Measurements from ENCODE around the gene ZNF292. TPM values are rescaled to one million over a fixed set of nuclear protein-coding genes. Genes with fewer than 3 reads are reported as not detected.

ZNF292 gene
- total and polyA plus RNA-seq, 4 donors, result 4.6 to 116 (median 16.5) TPM

DNA sequence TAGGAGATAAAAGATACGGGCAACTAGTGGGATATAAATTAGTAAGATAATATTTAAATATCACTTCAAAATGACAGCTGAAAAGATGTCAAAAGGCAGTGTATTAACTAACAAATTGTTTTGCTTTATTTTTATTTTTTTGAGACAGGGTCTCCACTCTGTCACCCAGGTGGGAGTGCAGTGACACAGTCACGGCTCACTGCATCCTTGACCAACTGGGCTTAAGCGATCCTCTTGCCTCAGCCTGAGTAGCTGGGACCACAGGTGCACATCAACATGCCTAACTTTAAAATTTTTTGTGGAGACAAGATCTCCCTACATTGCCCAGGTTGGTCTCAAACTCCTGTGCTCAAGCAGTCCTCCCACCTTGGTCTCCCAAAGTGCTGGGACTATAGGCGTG lies 5.9 kb downstream of the ZNF292 start:
- DNase-seq (no peak), ATAC-seq (ENCODE audit: insufficient read depth, low FRiP score) (no peak)
- TF ChIP-seq, protein P1, sequence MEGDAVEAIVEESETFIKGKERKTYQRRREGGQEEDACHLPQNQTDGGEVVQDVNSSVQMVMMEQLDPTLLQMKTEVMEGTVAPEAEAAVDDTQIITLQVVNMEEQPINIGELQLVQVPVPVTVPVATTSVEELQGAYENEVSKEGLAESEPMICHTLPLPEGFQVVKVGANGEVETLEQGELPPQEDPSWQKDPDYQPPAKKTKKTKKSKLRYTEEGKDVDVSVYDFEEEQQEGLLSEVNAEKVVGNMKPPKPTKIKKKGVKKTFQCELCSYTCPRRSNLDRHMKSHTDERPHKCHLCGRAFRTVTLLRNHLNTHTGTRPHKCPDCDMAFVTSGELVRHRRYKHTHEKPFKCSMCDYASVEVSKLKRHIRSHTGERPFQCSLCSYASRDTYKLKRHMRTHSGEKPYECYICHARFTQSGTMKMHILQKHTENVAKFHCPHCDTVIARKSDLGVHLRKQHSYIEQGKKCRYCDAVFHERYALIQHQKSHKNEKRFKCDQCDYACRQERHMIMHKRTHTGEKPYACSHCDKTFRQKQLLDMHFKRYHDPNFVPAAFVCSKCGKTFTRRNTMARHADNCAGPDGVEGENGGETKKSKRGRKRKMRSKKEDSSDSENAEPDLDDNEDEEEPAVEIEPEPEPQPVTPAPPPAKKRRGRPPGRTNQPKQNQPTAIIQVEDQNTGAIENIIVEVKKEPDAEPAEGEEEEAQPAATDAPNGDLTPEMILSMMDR (IDR thresholded peaks at IDR 0.05; ENCODE audit: control extremely low read depth, extremely low read depth), result no peak
- H3K4me1 ChIP-seq (ENCODE audit: control insufficient read depth in 5 of 5, insufficient read depth in 5 of 5, low read length in 5 of 5), result peaks cover 0 to 31% (median 11%) of the 10 kb centered on the region in 5 donors
- H3K27ac ChIP-seq (ENCODE audit: low read depth in 1 of 2, low read length in 1 of 2), result no peak overlapping the region
- no peaks in the 10 kb centered on the region for H3K27me3 ChIP-seq (ENCODE audit: control insufficient read depth in 3 of 3, insufficient read depth in 3 of 3, low read length in 2 of 3)
- 88 to 92% methylated on average over 4 of the region's 4 CpGs for WGBS, 2 donors
- H3K9me3 ChIP-seq (ENCODE audit: control insufficient read depth in 4 of 4, insufficient read depth in 3 of 4, low read length in 3 of 4), result no peaks in the 10 kb centered on the region
- H3K4me3 ChIP-seq, result no peak overlapping the region
- no peak overlapping the region for H3K9ac ChIP-seq (ENCODE audit: insufficient read depth in 1 of 2, low read length in 2 of 2)
- H3K36me3 ChIP-seq (ENCODE audit: control insufficient read depth in 4 of 4, insufficient read depth in 4 of 4, low read length in 4 of 4), result no peaks in the 10 kb centered on the region

GRCh38 chr6:87164004-87164403 lies 8.6 kb downstream of the ZNF292 start:
- DNase-seq (peak in 1 of 3 donors; percentile 28), ATAC-seq (ENCODE audit: insufficient read depth, low FRiP score) (no peak)
- Histone ChIP-seq H3K4me1 (ENCODE audit: control insufficient read depth in 5 of 5, insufficient read depth in 5 of 5, low read length in 5 of 5) (peaks cover 0 to 17% (median 11%) of the 10 kb centered on the region in 5 donors), H3K9me3 (ENCODE audit: control insufficient read depth in 4 of 4, insufficient read depth in 3 of 4, low read length in 3 of 4) (no peaks in the 10 kb centered on the region), H3K4me3 (no peak overlapping the region), H3K27ac (ENCODE audit: low read depth in 1 of 2, low read length in 1 of 2) (peak overlapping the region in 1 of 2 donors; percentile 2), H3K27me3 (ENCODE audit: control insufficient read depth in 3 of 3, insufficient read depth in 3 of 3, low read length in 2 of 3) (no peaks in the 10 kb centered on the region), H3K9ac (ENCODE audit: insufficient read depth in 1 of 2, low read length in 2 of 2) (no peak overlapping the region), H3K36me3 (ENCODE audit: control insufficient read depth in 4 of 4, insufficient read depth in 4 of 4, low read length in 4 of 4) (no peaks in the 10 kb centered on the region)
- 94 to 97% methylated on average over 4 of the region's 4 CpGs for WGBS, 2 donors
- TF ChIP-seq, protein P1 (IDR thresholded peaks at IDR 0.05; ENCODE audit: control extremely low read depth, extremely low read depth), result no peak

DNA sequence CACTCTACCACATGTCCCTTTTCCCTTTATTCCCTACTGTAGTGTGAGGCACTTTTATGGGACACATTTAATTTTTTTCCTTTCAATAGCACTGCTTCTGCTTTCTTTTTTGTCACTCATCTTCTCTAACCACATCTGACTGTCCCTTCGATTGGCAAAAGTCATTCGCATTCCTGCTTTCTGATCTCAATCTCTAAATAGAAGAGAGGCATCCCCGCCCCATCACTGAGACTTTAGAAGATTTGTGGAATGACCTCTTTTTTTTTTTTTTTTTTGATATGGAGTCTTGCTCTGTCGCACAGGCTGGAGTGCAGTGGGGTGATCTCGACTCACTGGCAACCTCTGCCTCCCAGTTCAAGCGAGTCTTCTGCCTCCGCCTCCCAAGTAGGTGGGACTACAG lies 9.1 kb downstream of the ZNF292 start:
- ATAC-seq (ENCODE audit: insufficient read depth, low FRiP score) (no peak), DNase-seq (no peak)
- Histone ChIP-seq H3K27ac (ENCODE audit: low read depth in 1 of 2, low read length in 1 of 2) (peak overlapping the region in 1 of 2 donors; percentile 2), H3K9me3 (ENCODE audit: control insufficient read depth in 4 of 4, insufficient read depth in 3 of 4, low read length in 3 of 4) (no peaks in the 10 kb centered on the region), H3K4me3 (no peak overlapping the region), H3K36me3 (ENCODE audit: control insufficient read depth in 4 of 4, insufficient read depth in 4 of 4, low read length in 4 of 4) (no peaks in the 10 kb centered on the region), H3K9ac (ENCODE audit: insufficient read depth in 1 of 2, low read length in 2 of 2) (no peak overlapping the region), H3K4me1 (ENCODE audit: control insufficient read depth in 5 of 5, insufficient read depth in 5 of 5, low read length in 5 of 5) (peaks cover 0 to 17% (median 11%) of the 10 kb centered on the region in 5 donors), H3K27me3 (ENCODE audit: control insufficient read depth in 3 of 3, insufficient read depth in 3 of 3, low read length in 2 of 3) (no peaks in the 10 kb centered on the region)
- 88 to 93% methylated on average over 7 of the region's 7 CpGs for WGBS, 2 donors
- TF ChIP-seq, protein P1 (IDR thresholded peaks at IDR 0.05; ENCODE audit: control extremely low read depth, extremely low read depth), result no peak

DNA sequence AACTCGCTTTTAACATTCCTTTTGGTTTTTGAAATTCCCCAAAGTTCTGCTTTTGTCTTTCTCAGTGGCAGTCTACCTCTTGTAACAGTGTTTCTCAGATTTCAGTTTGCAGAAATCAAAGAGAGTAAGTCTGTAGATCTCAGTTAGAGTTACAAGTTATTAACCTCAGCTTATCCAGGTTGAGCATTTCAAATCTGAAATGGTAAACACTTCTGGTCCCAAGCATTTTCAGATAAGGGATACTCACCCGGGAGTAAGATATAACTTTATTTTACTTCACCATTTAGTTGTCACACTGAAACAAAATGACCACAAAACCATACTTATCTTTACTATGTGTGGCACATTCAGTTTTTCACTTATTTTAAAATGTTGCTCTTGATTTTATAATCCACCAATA lies 9.8 kb downstream of the ZNF292 start:
- TF ChIP-seq, protein P1 (IDR thresholded peaks at IDR 0.05; ENCODE audit: control extremely low read depth, extremely low read depth), result no peak
- ATAC-seq (ENCODE audit: insufficient read depth, low FRiP score) (no peak), DNase-seq (peak in 1 of 3 donors; percentile 40)
- no peaks in the 10 kb centered on the region for H3K27me3 ChIP-seq (ENCODE audit: control insufficient read depth in 3 of 3, insufficient read depth in 3 of 3, low read length in 2 of 3)
- 54 to 74% methylated on average over 2 of the region's 2 CpGs for WGBS, 2 donors
- H3K27ac ChIP-seq (ENCODE audit: low read depth in 1 of 2, low read length in 1 of 2), result no peak overlapping the region
- no peak overlapping the region for H3K9ac ChIP-seq (ENCODE audit: insufficient read depth in 1 of 2, low read length in 2 of 2)
- no peak overlapping the region for H3K4me3 ChIP-seq
- peaks cover under 1 to 16% (median 11%) of the 10 kb centered on the region in 5 donors for H3K4me1 ChIP-seq (ENCODE audit: control insufficient read depth in 5 of 5, insufficient read depth in 5 of 5, low read length in 5 of 5)
- H3K9me3 ChIP-seq (ENCODE audit: control insufficient read depth in 4 of 4, insufficient read depth in 3 of 4, low read length in 3 of 4), result no peaks in the 10 kb centered on the region
- no peaks in the 10 kb centered on the region for H3K36me3 ChIP-seq (ENCODE audit: control insufficient read depth in 4 of 4, insufficient read depth in 4 of 4, low read length in 4 of 4)
